ENCODE data around the gene WNT4.

Gene WNT4

DNA sequence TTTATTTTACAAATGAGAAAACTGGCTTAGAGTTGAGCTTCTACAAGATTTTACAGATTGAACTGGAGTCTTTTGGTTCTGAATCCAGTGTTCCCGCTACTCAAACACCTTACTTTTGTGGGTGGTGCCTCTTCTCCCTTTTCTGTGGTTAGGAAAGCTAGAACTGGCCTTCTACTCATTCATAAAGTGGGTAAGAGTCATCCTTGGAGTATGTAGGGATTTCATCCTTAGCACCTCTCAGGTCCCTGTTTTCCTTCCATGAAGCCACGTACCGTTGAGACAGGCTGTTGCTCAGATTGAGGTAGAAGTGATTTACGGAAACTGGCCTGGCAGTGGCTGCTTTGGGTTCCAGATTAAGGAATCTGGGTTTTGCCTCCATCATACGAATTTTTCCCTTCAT is 35.8 kb downstream of the WNT4 start:
- no peak for DNase-seq

DNA sequence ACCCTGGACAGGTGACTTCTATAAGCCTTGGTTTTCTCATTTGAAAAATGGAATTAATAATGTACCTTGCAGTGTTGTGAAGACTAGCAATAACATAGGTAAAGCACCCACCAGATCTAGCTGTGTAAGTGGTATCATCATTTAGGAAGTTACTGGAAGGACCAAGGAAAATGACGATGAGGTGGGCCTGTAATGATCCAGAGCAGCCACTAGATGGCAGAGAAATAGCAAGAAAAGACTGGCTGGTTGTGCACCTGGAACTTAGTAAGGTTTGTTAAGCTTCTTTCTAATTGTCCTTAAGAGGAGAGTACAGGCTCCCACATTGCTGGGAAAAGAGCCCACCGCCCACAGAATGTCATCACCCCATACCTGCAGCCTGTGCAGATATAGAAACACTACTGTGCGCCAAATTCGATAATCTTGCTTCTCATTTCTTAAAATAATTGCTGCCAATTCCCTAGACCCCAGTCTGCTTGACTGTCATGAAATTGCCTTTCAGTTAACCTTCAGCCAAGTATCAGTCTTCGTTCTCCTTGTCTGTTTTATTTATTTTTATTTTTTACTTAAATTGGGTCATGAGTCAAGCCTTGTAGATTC is 37.2 kb downstream of the WNT4 start:
- peak in 2 of 5 donors; percentile 18 to 51 for DNase-seq

DNA sequence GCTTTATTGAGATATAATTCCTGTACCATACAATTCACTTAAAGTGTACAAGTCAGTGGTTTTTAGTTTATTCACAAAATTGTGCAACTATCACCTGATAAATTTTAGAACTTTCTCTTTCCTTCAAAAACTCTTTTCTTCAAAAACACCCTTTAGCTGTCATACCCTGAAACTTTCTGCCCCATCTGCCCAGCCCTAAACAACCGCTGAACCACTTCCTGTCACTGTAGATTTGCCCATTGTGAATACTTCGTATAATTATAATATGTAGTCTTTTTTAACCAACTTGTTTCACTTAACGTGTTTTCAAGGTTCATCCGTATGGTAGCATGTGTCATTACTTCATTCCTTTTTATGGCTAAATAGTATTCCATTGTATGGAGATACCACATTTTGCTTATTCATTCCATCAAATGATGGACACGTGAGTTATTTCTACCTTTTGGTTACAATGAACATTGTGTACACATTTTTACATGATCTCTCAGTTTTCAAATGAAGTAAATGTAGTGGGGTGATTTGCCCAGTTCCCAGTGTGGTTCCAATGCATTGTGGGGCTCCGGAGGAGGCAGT is 37.9 kb downstream of the WNT4 start:
- peak in 3 of 5 donors; percentile 15 to 75 (median 37) for DNase-seq

DNA sequence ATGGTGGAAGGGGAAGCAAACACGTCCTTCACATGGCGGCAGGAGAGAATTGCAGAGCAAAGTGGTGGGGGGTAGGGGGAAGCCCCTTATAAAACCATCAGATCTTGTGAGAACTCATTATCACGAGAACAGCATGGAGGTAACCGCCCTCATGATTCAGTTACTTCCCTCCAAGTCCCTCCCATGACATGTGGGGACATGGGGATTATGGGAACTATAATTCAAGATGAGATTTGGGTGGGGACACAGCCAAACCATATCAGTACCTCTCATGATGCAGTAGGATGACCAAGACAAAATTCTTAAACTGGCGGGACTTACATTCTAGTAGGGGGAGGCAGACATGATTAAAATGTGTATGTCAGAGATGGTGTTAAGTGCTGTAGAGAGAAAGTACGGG is 38.8 kb downstream of the WNT4 start:
- DNase-seq, result no peak

DNA sequence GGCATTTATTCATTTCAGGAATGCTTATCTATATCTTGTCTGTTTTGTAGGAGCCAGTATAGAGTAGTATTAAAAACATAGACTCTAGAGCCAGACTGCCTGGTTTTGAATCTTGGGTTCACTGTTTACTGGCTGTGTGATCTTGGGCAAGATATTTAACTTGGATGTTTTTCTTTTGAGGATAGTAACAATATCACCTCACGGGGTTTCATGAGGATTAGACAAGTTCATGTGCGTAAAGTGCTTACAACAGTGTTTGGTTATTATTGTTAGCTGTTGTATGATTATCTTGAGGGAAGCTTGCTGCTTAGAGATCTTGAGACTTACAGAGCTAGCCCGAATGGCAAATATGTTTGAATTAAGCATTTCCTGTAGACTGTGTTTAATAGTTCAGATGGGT is 40.2 kb downstream of the WNT4 start:
- DNase-seq, result no peak

DNA sequence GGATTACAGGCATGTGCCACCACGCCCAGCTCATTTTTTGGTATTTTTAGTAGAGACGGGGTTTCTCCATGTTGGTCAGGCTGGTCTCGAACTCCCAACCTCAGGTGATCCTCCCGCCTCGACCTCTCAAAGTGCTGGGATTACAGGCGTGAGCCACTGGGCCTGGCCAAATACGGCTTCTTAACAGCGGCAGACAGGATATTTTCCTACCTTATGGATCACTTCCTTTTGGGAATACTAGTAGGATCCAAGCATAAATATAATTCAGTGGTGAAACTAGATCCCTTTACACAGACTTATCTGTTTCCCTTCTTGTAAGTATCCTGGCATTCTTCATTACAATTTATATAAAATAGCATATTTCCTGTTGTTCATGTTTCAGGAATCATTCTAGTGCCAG is 40.9 kb downstream of the WNT4 start:
- DNase-seq, result no peak

DNA sequence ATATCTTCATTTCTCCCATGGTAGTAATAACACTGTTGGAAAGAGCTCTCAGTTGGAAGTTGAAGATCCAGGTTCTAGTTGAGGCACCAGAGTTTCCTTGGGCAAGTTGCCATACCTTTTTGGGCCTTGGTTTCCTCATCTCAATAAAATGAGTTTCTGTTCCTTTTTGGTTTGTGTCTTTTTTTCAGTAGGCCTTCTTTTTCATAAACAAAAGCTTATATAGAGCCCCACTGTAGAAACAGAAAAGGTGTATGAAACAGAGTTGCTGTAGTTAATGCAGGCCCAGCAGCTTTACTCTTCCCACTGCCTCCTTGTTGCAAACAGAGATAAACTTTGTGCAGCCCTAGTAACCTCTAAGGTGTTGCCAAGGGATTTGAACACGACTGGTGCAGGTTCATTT is 41.7 kb downstream of the WNT4 start:
- no peak for DNase-seq

DNA sequence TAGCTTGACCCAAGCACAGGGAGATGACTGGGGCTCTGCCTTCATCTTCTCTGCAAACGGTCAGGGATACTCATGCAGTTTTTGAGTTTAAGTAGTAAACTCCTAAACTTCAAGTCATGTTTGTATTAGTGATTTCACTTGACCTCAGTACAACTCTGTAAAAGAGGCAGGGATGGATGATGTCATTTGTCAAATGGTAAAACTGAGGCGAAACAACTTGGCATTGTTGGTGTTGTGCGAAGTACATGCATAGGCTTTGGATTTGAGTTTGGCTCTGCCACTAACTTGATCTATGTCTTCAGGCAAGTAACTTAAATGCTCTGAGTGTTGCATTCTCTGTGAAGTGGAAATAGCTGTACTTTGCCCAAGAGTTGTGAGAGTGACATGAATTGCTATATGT is 42.7 kb downstream of the WNT4 start:
- no peak for DNase-seq

DNA sequence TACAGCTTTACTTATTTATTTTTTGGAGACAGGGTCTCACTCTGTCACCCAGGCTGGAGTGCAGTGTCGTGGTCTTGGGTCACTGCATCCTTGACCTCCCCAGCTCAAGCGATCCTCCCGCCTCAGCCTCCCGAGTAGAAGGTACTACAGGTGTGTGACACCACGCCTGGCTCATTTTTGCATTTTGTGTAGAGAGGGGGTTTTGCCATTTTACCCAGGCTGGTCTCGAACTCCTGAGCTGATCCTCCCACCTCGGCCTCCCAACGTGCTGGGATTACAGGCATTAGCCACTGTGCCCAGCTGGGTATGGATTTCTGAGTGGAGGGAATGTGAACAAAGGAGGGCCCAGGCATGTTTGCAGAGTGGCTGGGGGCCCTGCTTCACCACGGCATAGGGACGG is 44.1 kb downstream of the WNT4 start:
- no peak for DNase-seq

DNA sequence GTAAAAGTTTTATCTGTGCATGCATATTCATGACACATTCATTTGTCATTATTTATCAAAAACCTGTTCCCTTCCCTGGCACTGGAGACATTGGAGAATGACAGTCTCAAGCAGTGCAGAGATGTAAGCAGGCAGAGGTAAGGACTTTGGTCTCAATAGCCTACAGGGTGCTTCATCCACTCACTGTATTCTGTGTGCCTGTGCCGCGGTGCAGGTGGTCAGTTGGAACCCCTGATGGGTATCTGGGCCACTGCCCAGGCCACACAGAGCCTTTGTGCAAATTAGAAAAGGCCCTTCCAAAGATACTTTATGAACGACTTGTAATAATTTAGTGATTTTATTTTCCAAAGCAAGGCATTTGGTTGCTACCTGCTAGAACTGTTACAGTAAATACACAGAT is 46.4 kb downstream of the WNT4 start:
- DNase-seq, result no peak

DNA sequence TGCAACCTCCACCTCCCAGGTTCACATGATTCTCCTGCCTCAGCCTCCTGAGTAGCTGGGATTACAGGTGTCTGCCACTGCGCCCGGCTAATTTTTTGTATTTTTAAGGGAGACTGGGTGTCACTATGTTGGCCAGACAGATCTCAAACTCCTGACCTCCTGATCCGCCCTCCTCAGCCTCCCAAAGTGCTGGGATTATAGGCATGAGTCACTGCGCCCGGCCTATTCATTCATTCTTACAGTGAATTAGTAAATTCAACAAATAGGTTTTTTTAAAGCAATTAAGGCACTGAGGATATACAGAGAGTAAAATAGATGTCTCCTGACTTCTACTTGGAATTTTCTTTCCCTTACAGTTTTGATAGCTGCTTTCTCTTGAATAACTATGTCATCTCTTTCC is 46.9 kb downstream of the WNT4 start:
- DNase-seq, result no peak

DNA sequence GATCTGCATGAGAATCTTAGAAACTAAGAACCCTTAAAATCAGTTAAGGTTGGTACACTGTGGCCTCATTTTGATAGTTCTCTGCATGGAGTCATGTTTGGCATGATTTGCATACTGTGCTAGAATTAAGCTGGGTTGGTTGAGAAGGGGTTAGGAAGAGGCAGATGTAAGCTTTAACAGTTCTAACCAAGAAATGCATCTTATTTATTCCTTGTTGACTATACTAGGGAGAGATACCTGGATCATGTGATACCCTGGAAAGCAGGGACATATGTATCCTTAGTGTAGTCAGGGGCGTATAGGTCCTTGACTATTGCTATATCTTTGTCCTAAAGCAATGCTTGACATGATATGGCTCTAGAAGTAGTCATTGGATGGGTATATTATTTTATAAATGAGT is 49.4 kb downstream of the WNT4 start:
- no peak for DNase-seq

DNA sequence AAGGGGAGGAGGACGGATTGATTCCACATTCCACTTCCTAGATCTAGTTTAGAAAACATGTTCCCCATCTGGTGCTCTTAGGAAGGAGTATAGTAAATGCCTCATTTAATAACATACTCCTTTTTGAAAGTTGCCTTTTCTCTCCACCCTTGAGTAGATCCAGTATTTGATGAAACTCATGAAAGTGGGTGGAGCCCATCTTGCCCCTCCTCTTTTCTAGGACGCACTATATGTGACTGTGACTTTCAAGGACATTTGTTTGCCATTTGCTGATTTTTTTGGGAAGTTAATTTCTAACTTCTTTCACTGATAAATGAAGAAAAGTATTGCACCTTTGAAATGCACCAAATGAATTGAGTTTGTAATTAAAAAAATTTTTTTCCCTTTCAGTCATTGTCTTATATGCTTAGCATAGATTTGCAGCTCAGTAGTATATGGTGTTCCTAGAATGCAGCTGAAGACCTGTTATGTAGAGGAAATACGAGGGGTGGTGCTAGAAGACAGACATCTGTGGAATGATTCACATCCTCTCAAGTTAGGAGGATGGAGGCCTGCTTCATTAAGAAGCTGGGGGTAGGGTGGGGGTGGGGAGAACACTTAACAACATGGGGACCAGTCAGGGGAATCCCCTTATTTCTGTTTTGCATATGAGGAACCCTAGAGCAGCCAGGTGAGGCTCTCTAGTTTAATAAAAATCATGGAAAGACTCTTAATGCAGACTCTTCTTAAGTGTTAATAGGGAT is 50.7 kb downstream of the WNT4 start:
- peak in 3 of 5 donors; percentile 11 to 87 (median 17) for DNase-seq

DNA sequence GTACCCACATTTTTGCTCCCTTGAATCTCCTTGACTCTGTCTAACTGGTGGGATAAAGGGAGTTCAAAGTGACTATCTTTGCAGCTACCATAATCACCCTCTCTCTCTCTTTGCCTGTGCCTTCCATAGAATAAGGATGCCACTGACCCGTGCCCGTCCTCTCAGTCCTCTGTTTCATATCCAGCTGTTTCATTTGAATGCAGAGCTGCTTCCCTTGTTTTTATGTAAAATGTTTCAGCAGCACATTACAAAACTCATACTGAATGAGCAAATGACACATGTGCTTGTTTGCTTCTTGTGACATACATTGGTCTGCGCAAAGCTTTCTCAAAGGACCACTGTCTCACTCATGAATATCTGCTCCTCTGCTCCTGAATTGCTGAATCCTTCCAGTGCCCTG is 52.0 kb downstream of the WNT4 start:
- no peak for DNase-seq

DNA sequence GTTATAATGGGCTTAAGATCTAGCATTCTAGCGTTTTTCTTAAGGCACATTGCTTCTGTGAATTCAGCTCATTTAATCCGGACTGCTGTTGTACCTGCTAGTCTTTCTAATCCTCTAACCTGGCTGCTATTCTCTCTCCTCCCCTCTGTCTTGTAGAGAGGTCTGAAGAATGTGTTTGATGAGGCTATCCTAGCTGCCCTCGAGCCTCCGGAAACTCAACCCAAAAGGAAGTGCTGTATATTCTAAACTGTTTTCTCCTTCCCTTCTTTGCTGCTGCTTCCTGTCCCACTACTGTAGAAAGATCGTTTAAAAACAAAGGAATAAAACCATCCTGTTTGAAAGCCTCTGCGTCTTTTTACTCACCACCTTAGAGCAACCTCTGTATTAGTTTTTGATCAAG is 53.1 kb downstream of the WNT4 start:
- DNase-seq, result peak in 1 of 5 donors; percentile 41

DNA sequence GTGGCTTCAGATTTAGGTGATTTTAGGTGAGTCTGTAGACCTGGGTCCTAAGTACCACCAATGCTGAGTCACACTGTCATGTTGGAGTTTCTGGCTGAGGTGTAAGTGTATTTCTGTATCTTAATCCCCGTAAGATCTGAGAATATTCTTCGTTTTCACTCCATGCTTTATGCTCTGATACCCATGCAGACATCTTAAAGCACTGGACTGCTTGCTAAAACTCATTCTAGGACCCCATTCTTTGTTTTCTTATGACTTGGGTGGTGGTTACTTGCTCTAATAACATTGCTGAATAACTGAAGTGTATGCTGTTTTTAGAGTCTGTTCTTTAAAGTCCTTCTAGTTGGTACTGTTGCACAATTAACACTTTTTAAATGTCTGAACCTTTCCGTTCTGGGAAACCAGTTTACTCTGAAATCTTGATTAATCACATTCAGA is 53.7 kb downstream of the WNT4 start:
- DNase-seq, result peak in 1 of 5 donors; percentile 30

DNA sequence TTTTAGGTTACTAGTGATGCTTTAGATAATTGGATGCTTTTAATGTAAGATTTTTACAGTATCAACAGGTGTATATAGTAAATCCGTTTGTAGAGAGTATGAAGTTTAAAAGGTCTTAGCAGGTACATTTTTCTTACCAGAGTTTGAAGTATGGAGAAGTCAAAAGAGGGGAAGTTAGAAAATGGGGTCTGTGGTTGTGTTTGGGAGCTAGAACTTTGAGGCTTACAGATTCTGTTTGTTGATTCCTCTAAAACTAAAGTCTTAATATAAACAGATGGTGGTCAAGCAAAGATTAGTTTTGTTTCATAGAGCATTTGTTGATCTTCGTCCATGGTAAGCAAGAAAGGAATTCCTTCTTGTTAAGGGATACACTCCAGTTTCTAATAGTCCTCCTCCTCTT is 54.6 kb downstream of the WNT4 start:
- DNase-seq, result no peak

DNA sequence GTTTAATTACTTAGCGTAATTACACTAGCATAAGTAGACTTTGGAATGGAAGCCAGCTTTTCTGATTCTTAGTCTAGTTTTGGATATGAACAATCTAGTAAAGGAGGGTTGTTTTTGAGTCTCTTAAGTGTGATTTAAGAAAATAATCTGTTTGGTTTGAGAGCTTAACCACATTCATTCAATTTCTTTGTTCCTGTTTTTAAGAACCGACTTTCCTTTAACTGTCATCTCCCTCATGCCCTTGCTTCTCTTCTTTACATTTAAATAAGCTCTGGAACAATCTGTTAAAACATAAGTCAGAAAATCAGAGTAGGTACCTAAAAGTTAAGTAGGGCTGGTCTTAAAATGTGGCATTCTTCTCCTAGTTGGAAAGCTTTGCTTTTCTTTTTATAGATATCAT is 62.7 kb downstream of the WNT4 start:
- DNase-seq, result no peak

DNA sequence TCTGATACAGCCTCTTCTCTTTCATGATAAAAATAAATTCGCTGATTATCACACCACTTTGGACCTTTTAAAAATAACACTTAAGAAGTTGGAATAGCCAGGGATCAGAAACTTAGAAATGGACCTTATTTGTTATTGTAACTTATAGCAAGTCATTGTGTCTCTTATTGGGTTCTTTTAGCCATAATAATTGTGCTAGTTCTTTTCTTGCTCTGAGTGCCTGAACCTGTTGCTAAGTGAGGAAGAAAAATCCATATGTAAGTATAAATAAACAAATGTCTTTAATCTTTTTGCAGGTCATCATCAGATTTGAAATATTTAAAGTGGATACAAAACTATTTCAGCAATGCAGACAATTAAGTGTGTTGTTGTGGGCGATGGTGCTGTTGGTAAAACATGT is 64.8 kb downstream of the WNT4 start:
- no peak for DNase-seq

DNA sequence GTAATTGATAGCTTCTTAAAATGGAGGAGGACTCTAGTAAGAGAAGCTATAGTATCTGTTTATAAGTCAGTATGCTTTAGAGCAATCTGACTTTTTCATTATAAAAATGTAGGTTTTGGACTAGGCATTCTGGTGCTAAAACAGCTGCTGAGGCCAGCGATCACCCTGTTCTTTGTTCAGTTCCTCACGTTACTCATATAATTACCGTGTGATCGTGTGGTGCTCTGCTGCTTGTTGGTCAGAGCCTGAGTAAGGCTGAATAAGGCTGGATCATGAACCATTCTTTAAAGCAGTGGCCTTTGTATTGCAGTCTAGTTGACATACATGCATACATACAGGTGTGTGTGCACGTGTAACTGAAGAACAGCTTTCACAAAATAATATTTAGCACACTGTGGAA is 65.2 kb downstream of the WNT4 start:
- no peak for DNase-seq

DNA sequence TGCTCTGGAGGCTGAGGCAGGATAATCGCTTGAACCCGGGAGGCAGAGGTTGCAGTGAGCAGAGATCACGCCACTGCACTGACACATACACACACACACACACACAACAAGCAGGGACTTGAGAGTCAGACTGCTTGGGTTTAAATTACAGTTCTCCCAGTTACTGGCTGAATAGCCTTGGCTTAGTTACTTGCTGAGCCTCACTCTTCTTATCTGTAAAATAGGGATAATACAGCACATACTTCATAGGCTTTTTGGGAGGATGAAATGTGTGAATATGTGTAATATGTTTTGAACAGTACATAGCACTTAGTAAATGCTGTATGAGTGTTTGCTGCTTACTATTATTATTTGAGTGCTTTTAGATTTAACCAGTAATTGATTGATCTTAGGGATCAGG is 66.6 kb downstream of the WNT4 start:
- no peak for DNase-seq

DNA sequence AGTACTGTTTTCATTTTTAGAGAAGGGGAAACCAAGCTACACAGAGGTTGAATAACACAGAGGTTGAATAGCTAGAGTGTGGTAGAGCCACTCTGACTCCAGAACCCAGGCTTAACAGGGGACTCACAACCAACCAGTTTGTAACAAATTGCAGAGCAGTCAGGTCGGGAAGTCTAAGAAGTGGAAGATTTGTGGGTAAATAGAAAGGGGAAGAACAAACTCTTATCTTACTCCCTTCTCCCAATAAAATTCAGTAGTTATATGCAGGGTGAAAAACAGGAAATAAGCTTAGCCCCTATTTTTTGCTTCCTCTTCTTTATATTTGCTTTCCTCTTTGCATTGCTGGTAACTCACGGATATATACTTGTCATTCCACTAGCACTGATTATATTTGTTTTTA is 67.2 kb downstream of the WNT4 start:
- DNase-seq, result no peak

DNA sequence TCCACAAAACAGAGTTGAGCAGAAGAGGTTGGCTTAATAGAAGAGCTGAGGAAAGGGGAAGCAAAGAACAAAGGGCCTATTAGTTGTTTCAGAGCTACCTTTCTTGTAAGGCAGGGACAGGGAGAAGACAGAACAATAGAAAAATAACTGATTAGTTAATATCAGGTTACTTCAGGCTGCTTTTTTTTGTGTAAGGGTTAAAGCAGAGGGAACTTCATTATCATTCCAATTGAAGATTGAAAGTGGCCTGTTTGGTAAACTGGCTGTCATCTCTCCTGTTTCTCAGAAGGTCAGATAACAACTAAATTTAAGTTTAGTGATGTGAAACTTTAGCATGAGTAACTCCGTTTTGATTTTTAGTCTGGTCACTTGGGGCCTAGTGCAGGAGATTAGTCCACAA is 68.1 kb downstream of the WNT4 start:
- no peak for DNase-seq

DNA sequence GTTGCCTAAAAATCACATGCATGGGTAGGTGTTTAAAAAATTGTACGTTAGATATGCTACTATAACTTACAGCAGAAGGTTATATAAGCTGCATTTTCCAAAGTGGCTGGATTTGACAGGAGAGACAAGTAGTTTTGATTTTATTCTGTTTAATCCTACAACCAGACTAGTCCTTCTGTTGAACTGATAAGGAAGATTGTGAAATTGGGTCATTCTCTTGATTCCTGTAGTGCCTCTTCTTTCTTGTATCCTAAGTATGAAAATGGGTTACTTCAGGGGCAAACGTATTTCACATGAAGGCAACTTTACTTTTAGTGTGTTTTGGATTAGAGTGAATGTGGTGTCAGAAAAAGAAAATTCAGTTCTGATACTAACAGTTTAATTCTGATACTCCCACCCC is 71.4 kb downstream of the WNT4 start:
- DNase-seq, result no peak

All from T-helper 1 cell (primary cell).